ENCODE measurements around the gene C16orf96. TPM values are rescaled to one million over a fixed set of nuclear protein-coding genes. Genes with fewer than 3 reads are reported as not detected.
A peak's percentile ranks its signal among the peaks of the same experiment; 100 is the strongest.

The C16orf96 gene
- total and polyA plus RNA-seq, 2 of the 13 experiments (the other 11 are each of a cell fraction or from before 2014, with no cell fraction given): 0.03 TPM; not detected in 1

- no peak for TF ChIP-seq MZF1 (CRISPR knock-in tag; IDR thresholded peaks at IDR 0.05; ENCODE audit: borderline replicate concordance)
- TF ChIP-seq ZNF572 (CRISPR knock-in tag; IDR thresholded peaks at IDR 0.05): peak; percentile 83; the same call in 1 of the 2 replicates
- TF ChIP-seq TGIF2 (CRISPR knock-in tag; IDR thresholded peaks at IDR 0.05): peak; percentile 61; the same call in 1 of the 2 replicates
- no peak; the same call in 1 of the 2 replicates for TF ChIP-seq KDM5A (IDR thresholded peaks at IDR 0.05; ENCODE audit: borderline replicate concordance, low read length)
- peak; percentile 9 for TF ChIP-seq IKZF4 (CRISPR knock-in tag; IDR thresholded peaks at IDR 0.05; ENCODE audit: borderline replicate concordance, low read depth, not compliant biosample characterization)
- TF ChIP-seq ZNF207 (IDR thresholded peaks at IDR 0.05; ENCODE audit: borderline replicate concordance): no peak
- TF ChIP-seq HMG20B (CRISPR knock-in tag; conservative IDR thresholded peaks at IDR 0.05): no peak
- no peak for TF ChIP-seq ZFYVE20 (CRISPR knock-in tag; IDR thresholded peaks at IDR 0.05; ENCODE audit: borderline replicate concordance, low read depth)
- peak; percentile 97 for TF ChIP-seq THAP11 (CRISPR knock-in tag; IDR thresholded peaks at IDR 0.05)
- no peak for TF ChIP-seq SIX1 (CRISPR knock-in tag; IDR thresholded peaks at IDR 0.05; ENCODE audit: borderline replicate concordance)
- TF ChIP-seq KDM4B (CRISPR knock-in tag; IDR thresholded peaks at IDR 0.05): no peak
- no peak for TF ChIP-seq POLR2G (IDR thresholded peaks at IDR 0.05; ENCODE audit: low read depth, low read length)
- no peak for TF ChIP-seq JUND (CRISPR knock-in tag; IDR thresholded peaks at IDR 0.05)
- no peak for TF ChIP-seq PREB (CRISPR knock-in tag; IDR thresholded peaks at IDR 0.05)
- no peak for TF ChIP-seq ZBTB7A (CRISPR knock-in tag; IDR thresholded peaks at IDR 0.05)
- TF ChIP-seq ZNF460 (CRISPR knock-in tag; IDR thresholded peaks at IDR 0.05; ENCODE audit: borderline replicate concordance): no peak; the same call in 1 of the 2 replicates
- no peak for TF ChIP-seq ZBTB8A (CRISPR knock-in tag; IDR thresholded peaks at IDR 0.05; ENCODE audit: borderline replicate concordance, low read depth)
- peak; percentile 91 for TF ChIP-seq MAZ (IDR thresholded peaks at IDR 0.05; ENCODE audit: borderline replicate concordance, low read depth, low read length)
- no peak for TF ChIP-seq MAZ (CRISPR knock-in tag; IDR thresholded peaks at IDR 0.05; ENCODE audit: low read depth)
- peak; percentile 70 for TF ChIP-seq XRCC5 (optimal IDR thresholded peaks at IDR 0.05; ENCODE audit: low read length)
- peak; percentile 76 for TF ChIP-seq THAP9 (CRISPR knock-in tag; IDR thresholded peaks at IDR 0.05; ENCODE audit: borderline replicate concordance)
- TF ChIP-seq MIER3 (CRISPR knock-in tag; IDR thresholded peaks at IDR 0.05; ENCODE audit: borderline replicate concordance): no peak
- 0 out of 2 replicates have a peak, but pooled peaks have one; percentile 33 for TF ChIP-seq DNMT3B (CRISPR knock-in tag; conservative IDR thresholded peaks at IDR 0.05)
- no peak for TF ChIP-seq MXD3 (CRISPR knock-in tag; IDR thresholded peaks at IDR 0.05)
- TF ChIP-seq ZC3H4 (CRISPR knock-in tag; IDR thresholded peaks at IDR 0.05; ENCODE audit: borderline replicate concordance): no peak
- TF ChIP-seq HMG20A (CRISPR knock-in tag; IDR thresholded peaks at IDR 0.05; ENCODE audit: borderline replicate concordance): no peak
Measured at GRCh38 chr16:4624015-4624826, 68.1 kb downstream of the C16orf96 start, which contains the start of gene MGRN1 (continued).

All from HepG2 (cell line).